Large intestine (tissue), 3 donors: ENCODE measurements around the gene EYA2. TPM values are rescaled to one million over a fixed set of nuclear protein-coding genes. Genes with fewer than 3 reads are reported as not detected.

Source experiments
- DNase-seq, 2 donors: peaks; one replicate each; pipeline versions ENCODE4 v3.0.0 to v3.0.0-alpha.2; 2013
- H3K27ac ChIP-seq: one replicate; pipeline ENCODE4 v1.5.1; 2013; ENCODE audit warnings: low read length
- H3K27me3 ChIP-seq: 2 replicates; pipeline ENCODE4 v1.6.1; 2013; ENCODE audit warnings: low read length; ENCODE audit not compliant: control insufficient read depth, insufficient read depth
- H3K36me3 ChIP-seq: 2 replicates; pipeline ENCODE4 v1.6.1; 2013; ENCODE audit warnings: low read length; ENCODE audit not compliant: control insufficient read depth, insufficient read depth
- H3K4me1 ChIP-seq: one replicate; pipeline ENCODE4 v1.6.1; 2013; ENCODE audit warnings: low read length; ENCODE audit not compliant: control insufficient read depth, insufficient read depth
- H3K4me3 ChIP-seq: one replicate; pipeline ENCODE4 v1.5.1; 2013; ENCODE audit warnings: low read length
- H3K9me3 ChIP-seq: one replicate; pipeline ENCODE4 v1.6.1; 2013; ENCODE audit warnings: mild to moderate bottlenecking, low read depth, low read length, moderate library complexity; ENCODE audit not compliant: control insufficient read depth
- WGBS: methylation state at CpG from one replicate; pipeline ENCODE4 v1.1.5; 2013; ENCODE audit warnings: low lambda C conversion rate; ENCODE audit not compliant: insufficient coverage; 5-methylcytosine and 5-hydroxymethylcytosine counted together
- polyA plus RNA-seq: library from polyadenylated mRNA; unstranded; fragments of 120-200 nt; gene quantifications from one replicate; pipeline ENCODE4 v1.2.1, GENCODE V29; 2013

Gene EYA2
- polyA plus RNA-seq, 1 donor: 0.72 TPM

DNA sequence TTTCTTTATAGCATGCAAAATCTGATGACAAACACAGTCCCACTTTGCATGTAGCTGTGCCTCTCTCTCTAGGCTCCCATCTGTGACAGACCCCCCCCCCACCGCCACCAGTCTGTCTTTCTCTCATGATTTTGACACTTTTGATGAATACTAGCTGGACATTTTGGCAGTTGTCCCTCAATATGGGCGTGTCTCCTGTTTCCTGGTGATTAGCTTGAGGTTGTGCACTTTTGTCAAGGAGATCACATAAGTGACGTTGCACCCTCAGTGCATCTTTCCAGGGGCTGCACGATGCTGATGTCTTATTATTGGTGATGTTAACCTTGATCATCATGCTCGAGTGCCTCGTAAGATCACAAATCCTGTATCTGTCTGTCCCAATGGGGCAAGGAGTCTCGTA lies 155.1 kb downstream of the EYA2 start:
- H3K36me3 ChIP-seq: no peaks in the 10 kb centered on the region
- H3K27ac ChIP-seq: no peak overlapping the region
- no peaks in the 10 kb centered on the region for H3K9me3 ChIP-seq
- H3K4me1 ChIP-seq: no peaks in the 10 kb centered on the region
- no peak overlapping the region for H3K4me3 ChIP-seq
- no peak for DNase-seq
- H3K27me3 ChIP-seq: no peaks in the 10 kb centered on the region
- WGBS: no CpG with 5 or more reads among the region's 7 CpGs

DNA sequence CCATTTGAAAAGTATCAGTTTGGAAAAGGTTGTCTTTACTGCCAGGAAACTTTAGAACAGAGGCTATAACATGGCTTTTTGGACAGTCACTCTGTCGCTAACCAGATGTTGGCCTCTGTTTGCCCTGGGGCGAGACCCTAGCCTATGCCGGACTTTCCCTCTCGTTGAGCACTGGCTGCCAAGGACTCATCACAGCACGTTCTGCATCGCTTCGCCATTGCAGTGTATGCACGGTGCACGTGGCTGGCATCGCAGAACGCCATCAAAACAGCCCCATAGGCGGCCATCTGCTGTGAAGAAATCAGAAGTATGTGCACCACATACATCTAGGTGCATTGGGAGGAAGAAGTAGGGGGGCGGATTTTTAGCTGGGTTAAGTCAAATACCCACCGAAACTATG lies 156.4 kb downstream of the EYA2 start:
- no peak for DNase-seq
- no peaks in the 10 kb centered on the region for H3K27me3 ChIP-seq
- H3K9me3 ChIP-seq: no peaks in the 10 kb centered on the region
- no peak overlapping the region for H3K27ac ChIP-seq
- H3K4me1 ChIP-seq: no peaks in the 10 kb centered on the region
- no peaks in the 10 kb centered on the region for H3K36me3 ChIP-seq
- no peak overlapping the region for H3K4me3 ChIP-seq
- 80% methylated on average over 1 of the region's 14 CpGs for WGBS

DNA sequence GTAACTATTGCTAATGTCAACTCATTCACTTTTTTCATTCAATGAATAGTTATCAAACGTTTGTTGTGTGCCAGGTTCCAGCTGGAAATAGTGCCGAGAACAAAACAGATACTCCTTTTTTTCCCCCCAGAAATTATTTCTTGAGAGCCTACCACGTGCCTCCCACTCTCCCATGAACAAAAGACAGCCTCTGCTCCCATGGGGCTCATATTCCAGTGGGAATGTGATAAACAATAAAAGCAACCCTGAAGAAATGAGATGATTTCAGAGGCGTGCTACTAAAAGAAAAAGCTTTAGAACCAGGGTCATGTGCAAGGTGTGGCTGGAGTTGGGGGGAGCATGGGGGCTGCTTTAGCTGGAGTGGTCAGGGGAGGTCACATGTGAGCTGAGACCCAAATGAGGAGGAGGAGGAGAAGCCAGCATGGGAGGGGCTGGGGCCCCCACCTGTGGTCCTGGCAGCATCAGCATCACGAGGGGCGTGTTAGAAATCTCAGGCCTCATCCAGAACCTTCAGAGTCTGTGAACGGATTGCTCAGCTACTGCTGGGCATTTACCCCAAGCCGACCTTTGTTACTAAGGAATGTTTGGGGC lies 157.4 kb downstream of the EYA2 start:
- Histone ChIP-seq H3K4me3 (no peak overlapping the region), H3K27me3 (no peaks in the 10 kb centered on the region), H3K27ac (no peak overlapping the region), H3K9me3 (no peaks in the 10 kb centered on the region), H3K36me3 (no peaks in the 10 kb centered on the region), H3K4me1 (no peaks in the 10 kb centered on the region)
- WGBS: 17% methylated on average over 1 of the region's 8 CpGs
- DNase-seq: no peak

DNA sequence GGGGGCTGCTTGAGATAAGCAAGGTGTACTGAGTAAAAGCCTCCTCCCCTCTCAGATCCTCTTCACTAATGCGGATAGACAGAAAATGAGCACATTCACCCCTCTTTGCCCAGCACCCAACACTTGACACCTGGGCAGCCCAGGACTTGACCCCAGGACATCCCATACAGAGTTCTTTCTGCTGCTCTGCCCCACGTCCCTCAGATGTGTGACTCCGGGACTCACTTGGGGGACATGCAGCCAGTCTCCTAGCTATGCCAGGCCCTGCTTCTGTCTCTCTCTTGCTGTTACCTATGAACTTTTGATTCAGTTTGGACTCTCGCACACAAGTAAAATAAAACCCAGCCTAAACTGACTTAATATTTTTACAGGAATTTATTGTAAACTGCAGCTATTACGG lies 159.9 kb downstream of the EYA2 start:
- H3K4me3 ChIP-seq: no peak overlapping the region
- no peaks in the 10 kb centered on the region for H3K27me3 ChIP-seq
- DNase-seq: no peak
- no peaks in the 10 kb centered on the region for H3K36me3 ChIP-seq
- no peak overlapping the region for H3K27ac ChIP-seq
- no CpG with 5 or more reads among the region's 5 CpGs for WGBS
- no peaks in the 10 kb centered on the region for H3K4me1 ChIP-seq
- no peaks in the 10 kb centered on the region for H3K9me3 ChIP-seq

DNA sequence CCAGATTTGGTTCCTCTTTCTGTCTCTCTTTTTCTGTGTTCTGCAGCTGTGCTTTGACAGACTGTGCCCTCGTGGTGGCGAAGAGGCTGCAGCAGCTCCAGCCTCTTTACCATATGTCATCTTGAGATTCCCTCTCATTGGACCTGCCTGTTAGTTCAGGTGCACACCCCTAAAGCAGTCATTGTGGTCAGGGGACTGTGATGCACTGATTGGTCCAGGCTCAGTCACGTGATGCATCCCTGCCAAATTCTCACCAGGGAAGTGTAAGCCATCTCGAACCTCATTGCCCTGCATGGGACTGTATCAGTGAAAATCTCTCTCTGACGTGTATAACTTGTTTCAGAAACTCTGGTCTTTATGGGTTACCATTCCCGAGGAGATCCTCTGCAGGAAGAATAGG lies 160.3 kb downstream of the EYA2 start:
- Histone ChIP-seq H3K27ac (no peak overlapping the region), H3K36me3 (no peaks in the 10 kb centered on the region), H3K9me3 (no peaks in the 10 kb centered on the region), H3K4me3 (no peak overlapping the region), H3K27me3 (no peaks in the 10 kb centered on the region), H3K4me1 (no peaks in the 10 kb centered on the region)
- DNase-seq: no peak
- WGBS: no CpG with 5 or more reads among the region's 6 CpGs

DNA sequence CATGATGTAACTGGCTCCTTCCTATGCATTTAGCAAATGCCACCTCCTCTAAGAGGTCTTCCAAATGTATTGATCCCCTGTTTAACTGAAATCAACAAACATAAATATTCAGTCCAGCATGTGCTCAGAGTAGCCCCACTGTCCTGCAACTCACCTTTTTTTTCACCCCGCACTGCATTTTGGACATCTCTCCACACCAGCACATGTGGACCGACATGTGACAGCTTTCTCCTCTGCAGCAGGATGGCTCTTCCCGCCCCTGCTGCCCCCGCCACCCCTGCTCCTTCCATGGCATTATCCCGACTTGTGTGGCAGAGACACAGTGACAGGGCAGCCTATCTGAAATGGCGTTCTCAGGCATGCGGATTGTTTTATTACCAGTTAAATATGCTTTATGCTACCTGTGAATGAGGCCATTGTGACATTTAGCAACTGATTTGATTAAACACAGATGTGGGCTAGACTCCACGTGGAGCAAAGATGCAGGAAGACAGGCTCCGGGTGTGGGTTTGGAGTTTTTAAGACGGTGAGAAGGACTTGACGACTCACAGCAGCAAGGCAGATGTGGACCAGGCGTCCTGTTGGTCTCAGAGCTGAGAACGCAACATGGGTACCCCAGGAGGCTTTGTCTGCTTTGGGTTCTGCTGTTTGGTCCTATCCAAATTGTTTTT lies 161.2 kb downstream of the EYA2 start:
- H3K27me3 ChIP-seq: no peaks in the 10 kb centered on the region
- no peaks in the 10 kb centered on the region for H3K36me3 ChIP-seq
- H3K27ac ChIP-seq: no peak overlapping the region
- H3K9me3 ChIP-seq: no peaks in the 10 kb centered on the region
- no CpG with 5 or more reads among the region's 13 CpGs for WGBS
- H3K4me1 ChIP-seq: no peaks in the 10 kb centered on the region
- H3K4me3 ChIP-seq: no peak overlapping the region
- DNase-seq: no peak

DNA sequence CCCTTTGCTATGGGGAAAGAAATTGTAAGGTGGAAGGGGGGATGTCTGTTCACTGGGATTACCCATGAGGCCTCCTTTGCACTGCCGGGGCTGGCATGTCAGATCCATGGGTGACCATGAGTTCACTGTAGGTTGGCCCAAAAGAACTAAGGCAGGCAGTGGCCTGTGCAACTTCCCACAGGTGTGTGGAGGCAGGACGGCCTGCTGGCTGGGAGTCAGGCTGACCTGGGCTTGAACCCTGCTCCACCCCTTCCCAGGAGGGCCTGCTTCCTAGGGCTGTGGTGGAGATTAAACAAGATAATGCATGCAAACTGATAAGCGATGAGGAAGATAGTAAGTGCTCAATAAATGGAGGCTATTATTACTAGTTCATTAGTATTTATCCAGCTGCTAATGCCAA lies 163.0 kb downstream of the EYA2 start:
- WGBS: no CpG with 5 or more reads among the region's 3 CpGs
- Histone ChIP-seq H3K27ac (no peak overlapping the region), H3K27me3 (no peaks in the 10 kb centered on the region), H3K4me3 (no peak overlapping the region), H3K9me3 (no peaks in the 10 kb centered on the region), H3K36me3 (no peaks in the 10 kb centered on the region), H3K4me1 (no peaks in the 10 kb centered on the region)
- no peak for DNase-seq

DNA sequence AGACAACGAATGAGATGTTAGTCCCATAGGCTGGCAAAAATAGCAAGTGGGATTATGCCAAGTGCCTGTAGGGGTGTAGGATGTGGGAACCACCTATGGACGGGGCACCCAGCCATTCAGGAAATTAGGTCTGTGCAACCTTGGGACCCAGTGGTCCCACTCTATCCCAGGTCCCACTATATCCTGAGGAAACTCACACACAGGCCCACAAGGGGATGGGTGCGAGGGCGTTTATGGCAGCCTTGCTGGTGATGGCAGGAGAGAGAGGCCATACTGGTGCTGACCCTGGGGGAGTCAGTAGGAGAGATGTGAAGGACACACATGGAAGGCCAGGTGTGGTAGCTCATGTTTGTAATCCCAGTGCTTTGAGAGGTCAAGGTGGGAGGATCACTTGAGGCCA lies 163.6 kb downstream of the EYA2 start:
- no peaks in the 10 kb centered on the region for H3K9me3 ChIP-seq
- H3K27me3 ChIP-seq: no peaks in the 10 kb centered on the region
- WGBS: no CpG with 5 or more reads among the region's 4 CpGs
- H3K4me3 ChIP-seq: no peak overlapping the region
- no peaks in the 10 kb centered on the region for H3K4me1 ChIP-seq
- no peak overlapping the region for H3K27ac ChIP-seq
- no peaks in the 10 kb centered on the region for H3K36me3 ChIP-seq
- no peak for DNase-seq

DNA sequence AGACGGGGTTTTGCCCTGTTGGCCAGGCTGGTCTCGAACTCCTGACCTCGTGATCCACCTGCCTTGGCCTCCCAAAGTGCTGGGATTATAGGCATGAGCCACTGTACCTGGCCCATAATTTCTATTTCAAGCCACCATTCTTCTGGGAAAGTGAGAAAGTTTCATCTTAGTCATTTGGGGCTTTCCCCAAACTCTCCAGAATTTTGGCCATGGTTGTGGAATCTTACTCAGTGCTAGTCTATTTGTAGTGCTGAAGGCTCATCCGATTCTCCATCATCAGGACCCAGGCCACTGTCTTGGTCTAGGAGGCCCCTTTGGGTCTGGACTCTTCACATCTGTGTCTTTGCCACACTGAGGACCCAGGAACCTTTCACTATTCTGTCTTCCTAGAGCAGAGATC lies 164.9 kb downstream of the EYA2 start:
- no peak for DNase-seq
- no peaks in the 10 kb centered on the region for H3K4me1 ChIP-seq
- H3K9me3 ChIP-seq: no peaks in the 10 kb centered on the region
- no peak overlapping the region for H3K27ac ChIP-seq
- no peaks in the 10 kb centered on the region for H3K36me3 ChIP-seq
- WGBS: no CpG with 5 or more reads among the region's 4 CpGs
- no peaks in the 10 kb centered on the region for H3K27me3 ChIP-seq
- no peak overlapping the region for H3K4me3 ChIP-seq

DNA sequence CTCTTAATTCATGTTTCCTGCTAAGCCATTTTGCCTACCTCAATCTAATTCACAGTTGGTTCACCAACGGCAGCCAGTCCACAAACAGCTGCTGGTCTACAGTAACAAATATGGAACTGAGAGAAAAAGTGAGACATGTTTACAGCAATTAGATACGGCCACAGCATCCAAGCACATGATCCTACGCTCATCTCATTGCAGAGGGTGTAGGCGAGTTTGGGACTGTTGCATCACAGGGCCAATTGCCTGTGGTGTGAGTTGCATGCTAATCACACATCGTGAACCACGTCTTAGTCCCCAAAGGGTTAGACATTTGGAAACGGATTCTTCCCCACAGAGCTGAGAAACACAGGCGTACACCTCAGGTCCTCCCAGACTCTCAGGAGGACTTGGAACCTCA lies 166.9 kb downstream of the EYA2 start:
- no peak for DNase-seq
- Histone ChIP-seq H3K27ac (no peak overlapping the region), H3K4me1 (no peaks in the 10 kb centered on the region), H3K27me3 (no peaks in the 10 kb centered on the region), H3K4me3 (no peak overlapping the region), H3K9me3 (no peaks in the 10 kb centered on the region), H3K36me3 (no peaks in the 10 kb centered on the region)
- WGBS: no CpG with 5 or more reads among the region's 8 CpGs

DNA sequence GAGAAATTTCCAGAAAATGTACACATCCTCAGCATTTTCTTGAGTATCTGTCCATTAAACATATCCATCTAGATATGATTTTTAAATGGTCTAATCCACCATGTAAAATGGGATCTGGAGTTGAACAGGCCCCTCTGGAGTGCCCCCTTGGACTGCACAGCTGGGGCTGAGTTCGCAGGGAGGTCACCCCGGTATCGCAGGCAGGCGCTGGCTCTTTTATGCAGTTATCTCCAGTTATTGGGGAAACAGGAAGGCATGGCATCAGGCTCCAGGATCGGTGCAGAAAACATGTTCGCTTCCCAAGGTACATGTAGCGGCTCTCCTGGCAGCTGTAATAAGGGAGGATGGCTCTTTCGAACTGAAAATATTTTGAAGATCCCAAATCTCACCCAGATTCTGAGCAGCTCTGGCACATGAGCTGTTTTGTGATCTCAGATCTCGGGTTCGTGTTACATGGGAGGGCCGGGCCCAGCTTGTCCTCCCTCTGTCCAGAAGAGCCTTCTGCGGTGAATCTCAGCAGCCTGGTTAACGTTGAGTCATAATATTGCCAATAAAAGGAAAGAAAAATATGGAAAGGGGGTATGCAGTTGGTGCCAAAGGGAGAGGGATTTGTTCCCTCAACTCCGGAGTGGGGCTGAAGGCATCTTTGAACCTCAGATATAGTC lies 167.7 kb downstream of the EYA2 start:
- Histone ChIP-seq H3K27me3 (no peaks in the 10 kb centered on the region), H3K9me3 (no peaks in the 10 kb centered on the region), H3K27ac (no peak overlapping the region), H3K36me3 (no peaks in the 10 kb centered on the region), H3K4me1 (no peaks in the 10 kb centered on the region), H3K4me3 (no peak overlapping the region)
- DNase-seq: no peak
- WGBS: no CpG with 5 or more reads among the region's 14 CpGs
